OCI-LY1 (cell line): ENCODE data around the gene POU2F2.

Source experiments
- H2AFZ ChIP-seq: fragments of 200-600 bp; sonication (generic), shearing (Covaris generic); 2 replicates; pipeline ENCODE4 v1.6.0; 2014; ENCODE audit warnings: antibody characterized with exemption, mild to moderate bottlenecking, low read length
- H3F3A ChIP-seq: fragments of 200-600 bp; sonication (generic), shearing (Covaris generic); 2 replicates; pipeline ENCODE4 v1.6.0; 2014; ENCODE audit warnings: mild to moderate bottlenecking, antibody characterized with exemption, low read length, moderate library complexity; ENCODE audit not compliant: insufficient read depth
- H3K27ac ChIP-seq: fragments of 200-600 bp; sonication (generic); 2 replicates; pipeline ENCODE4 v1.5.1; 2014; ENCODE audit warnings: low read length, mixed run types, mild to moderate bottlenecking, low read depth; ENCODE audit not compliant: poor library complexity, severe bottlenecking
- H3K27me3 ChIP-seq: fragments of 200-600 bp; sonication (generic); 2 replicates; pipeline ENCODE4 v1.6.0; 2014; ENCODE audit warnings: antibody characterized with exemption, mild to moderate bottlenecking, low read length, moderate library complexity; ENCODE audit not compliant: insufficient read depth
- H3K36me3 ChIP-seq: fragments of 200-600 bp; sonication (generic); 2 replicates; pipeline ENCODE4 v1.6.1; 2014; ENCODE audit warnings: mild to moderate bottlenecking, antibody characterized with exemption, low read length, moderate library complexity, mixed read lengths; ENCODE audit not compliant: insufficient read depth
- H3K4me1 ChIP-seq: fragments of 200-600 bp; sonication (generic); 2 replicates; pipeline ENCODE4 v1.5.1; 2014; ENCODE audit warnings: mild to moderate bottlenecking, low read length, moderate library complexity; ENCODE audit not compliant: insufficient read depth, severe bottlenecking
- H3K4me2 ChIP-seq: fragments of 200-600 bp; sonication (generic), shearing (Covaris generic); 2 replicates; pipeline ENCODE4 v1.6.1; 2014; ENCODE audit warnings: low read length
- H3K4me3 ChIP-seq: fragments of 200-600 bp; sonication (generic); 2 replicates; pipeline ENCODE4 v1.5.1; 2014; ENCODE audit warnings: low read length, low read depth, mild to moderate bottlenecking, mixed read lengths; ENCODE audit not compliant: poor library complexity, severe bottlenecking
- H3K79me2 ChIP-seq: fragments of 200-600 bp; shearing (Covaris generic); 2 replicates; pipeline ENCODE4 v1.6.1; 2016; ENCODE audit warnings: mixed run types, low read length, mixed read lengths; ENCODE audit not compliant: insufficient read depth
- H3K9ac ChIP-seq: fragments of 200-600 bp; sonication (generic), shearing (Covaris generic); 2 replicates; pipeline ENCODE4 v1.6.1; 2014; ENCODE audit warnings: mild to moderate bottlenecking, low read length, mixed read lengths
- H3K9me2 ChIP-seq: fragments of 200-600 bp; sonication (generic), shearing (Covaris generic); 2 replicates; pipeline ENCODE4 v1.6.1; 2014; ENCODE audit warnings: low read depth, mild to moderate bottlenecking, low read length, mixed read lengths
- H3K9me3 ChIP-seq: fragments of 200-600 bp; shearing (Covaris generic); 2 replicates; pipeline ENCODE4 v1.6.1; 2014; ENCODE audit warnings: low read length, mixed read lengths
- H4K20me1 ChIP-seq: fragments of 200-600 bp; sonication (generic), shearing (Covaris generic); 2 replicates; pipeline ENCODE4 v1.6.0; 2016; ENCODE audit warnings: mild to moderate bottlenecking, low read length; ENCODE audit not compliant: insufficient read depth
- CTCF ChIP-seq: fragments of 200-600 bp; sonication (generic), shearing (Covaris generic); IDR thresholded peaks from 2 replicates; pipeline ENCODE4 v1.5.1; 2017; ENCODE audit warnings: mild to moderate bottlenecking, antibody characterized with exemption, low read length, moderate library complexity, mixed read lengths
- EZH2 ChIP-seq: fragments of 200-600 bp; sonication (generic), shearing (Covaris generic); IDR thresholded peaks from 2 replicates; pipeline ENCODE4 v1.8.0; 2017; ENCODE audit warnings: borderline replicate concordance, mixed run types, mild to moderate bottlenecking, antibody characterized with exemption, low read length, moderate library complexity, mixed read lengths

Gene POU2F2

GRCh38 chr19:42176990-42177685, 44.9 kb upstream of the POU2F2 start:
- Histone ChIP-seq H3K79me2 (no peaks in the 10 kb centered on the region), H3K9ac (no peak overlapping the region; the same call in 1 of the 2 replicates), H3K9me2 (no peaks in the 10 kb centered on the region), H2AFZ (no peak overlapping the region), H3K27me3 (peaks cover 3% of the 10 kb centered on the region; the same call in 1 of the 2 replicates), H3K4me1 (peaks cover 14% of the 10 kb centered on the region), H3K27ac (no peak overlapping the region), H3K4me3 (peak overlapping the region; percentile 48), H3K4me2 (peak overlapping the region; percentile 60), H3K36me3 (no peaks in the 10 kb centered on the region), H3K9me3 (no peaks in the 10 kb centered on the region), H3F3A (0 out of 2 replicates have a peak, but pooled peaks cover 5% of the 10 kb centered on the region), H4K20me1 (no peaks in the 10 kb centered on the region)
- TF ChIP-seq EZH2: no peak
- TF ChIP-seq CTCF: peak; percentile 27; the same call in 1 of the 2 replicates

- H3K79me2 ChIP-seq: no peaks in the 10 kb centered on the region
- peaks cover 3% of the 10 kb centered on the region; the same call in 1 of the 2 replicates for H3K27me3 ChIP-seq
- H3K9ac ChIP-seq: peak overlapping the region; percentile 26; the same call in 1 of the 2 replicates
- no peak overlapping the region for H2AFZ ChIP-seq
- H3K4me1 ChIP-seq: peaks cover 14% of the 10 kb centered on the region
- H3F3A ChIP-seq: 0 out of 2 replicates have a peak, but pooled peaks cover 5% of the 10 kb centered on the region
- TF ChIP-seq CTCF: no peak
- TF ChIP-seq EZH2: no peak
- no peaks in the 10 kb centered on the region for H3K9me3 ChIP-seq
- H3K4me3 ChIP-seq: peak overlapping the region; percentile 49
- no peak overlapping the region for H3K27ac ChIP-seq
- no peaks in the 10 kb centered on the region for H3K36me3 ChIP-seq
- H4K20me1 ChIP-seq: no peaks in the 10 kb centered on the region
- H3K4me2 ChIP-seq: peak overlapping the region; percentile 60
- H3K9me2 ChIP-seq: no peaks in the 10 kb centered on the region
These were observed 44.4 kb upstream of the POU2F2 start for GRCh38 chr19:42176649-42176989.

- H3K79me2 ChIP-seq: no peaks in the 10 kb centered on the region
- H3K9ac ChIP-seq: peak overlapping the region; percentile 26; the same call in 1 of the 2 replicates
- H3K4me3 ChIP-seq: peak overlapping the region; percentile 49
- peaks cover 3% of the 10 kb centered on the region; the same call in 1 of the 2 replicates for H3K27me3 ChIP-seq
- peaks cover 14% of the 10 kb centered on the region for H3K4me1 ChIP-seq
- H3K27ac ChIP-seq: no peak overlapping the region
- H3K9me3 ChIP-seq: no peaks in the 10 kb centered on the region
- TF ChIP-seq CTCF (no peak), EZH2 (no peak)
- 0 out of 2 replicates have a peak, but pooled peaks cover 5% of the 10 kb centered on the region for H3F3A ChIP-seq
- no peaks in the 10 kb centered on the region for H4K20me1 ChIP-seq
- H2AFZ ChIP-seq: no peak overlapping the region
- H3K36me3 ChIP-seq: no peaks in the 10 kb centered on the region
- H3K9me2 ChIP-seq: no peaks in the 10 kb centered on the region
- peak overlapping the region; percentile 60 for H3K4me2 ChIP-seq
These were observed 43.9 kb upstream of the POU2F2 start for GRCh38 chr19:42175952-42176648.
